Liver (tissue), 9 donors: ENCODE measurements around the gene CXCR4. TPM values are rescaled to one million over a fixed set of nuclear protein-coding genes. Genes with fewer than 3 reads are reported as not detected.

ENCODE experiments used
- DNase-seq: peaks from one replicate; pipeline ENCODE4 v3.0.0-alpha.2; 2017; ENCODE audit warnings: low spot score
- H3K27ac ChIP-seq, 2 donors: one replicate each; pipeline ENCODE4 v1.7.0; 2013; ENCODE audit warnings: inconsistent platforms in 2 of 2, low read length in 2 of 2, control low read depth in 1 of 2, low read depth in 1 of 2, mild to moderate bottlenecking in 1 of 2
- H3K27me3 ChIP-seq, 4 donors: one replicate each; pipeline versions ENCODE4 v1.6.1 to v1.7.0; 2013; ENCODE audit warnings: low read length in 3 of 4, inconsistent platforms in 1 of 4, mild to moderate bottlenecking in 1 of 4, moderate library complexity in 1 of 4; ENCODE audit not compliant: control insufficient read depth in 4 of 4, insufficient read depth in 4 of 4
- H3K36me3 ChIP-seq, 4 donors: one replicate each; pipeline versions ENCODE4 v1.6.1 to v1.7.0; 2013; ENCODE audit warnings: low read length in 3 of 4, mild to moderate bottlenecking in 3 of 4, low read depth in 1 of 4, moderate library complexity in 1 of 4; ENCODE audit not compliant: control insufficient read depth in 4 of 4, insufficient read depth in 3 of 4
- H3K4me1 ChIP-seq, 4 donors: one replicate each; pipeline versions ENCODE4 v1.6.1 to v1.7.0; 2013; ENCODE audit warnings: low read length in 3 of 4, mild to moderate bottlenecking in 3 of 4, moderate library complexity in 1 of 4; ENCODE audit not compliant: control insufficient read depth in 4 of 4, insufficient read depth in 4 of 4
- H3K4me3 ChIP-seq, 3 donors: one replicate each; pipeline versions ENCODE4 v1.6.1 to v1.7.0; 2013; ENCODE audit warnings: low read length in 3 of 3, control low read depth in 1 of 3, low read depth in 1 of 3, mild to moderate bottlenecking in 1 of 3
- H3K9ac ChIP-seq, 2 donors: one replicate each; pipeline ENCODE4 v1.7.0; 2013; ENCODE audit warnings: low read length in 2 of 2, mild to moderate bottlenecking in 2 of 2, moderate library complexity in 2 of 2, control low read depth in 1 of 2, low read depth in 1 of 2
- H3K9me3 ChIP-seq, 4 donors: one replicate each; pipeline versions ENCODE4 v1.6.1 to v1.7.0; 2013; ENCODE audit warnings: low read length in 3 of 4; ENCODE audit not compliant: control insufficient read depth in 4 of 4
- FOXA1 ChIP-seq: IDR thresholded peaks from 2 replicates; pipeline ENCODE4 v1.6.1; 2016; ENCODE audit warnings: antibody characterized with exemption
- FOXA2 ChIP-seq: IDR thresholded peaks from 2 replicates; pipeline ENCODE4 v1.6.1; 2016; ENCODE audit warnings: antibody characterized with exemption
- GABPA ChIP-seq, 2 donors: IDR thresholded peaks in 1 of 2; conservative IDR thresholded peaks in 1 of 2; 2 replicates each; pipeline ENCODE4 v1.6.1; 2016; ENCODE audit warnings: antibody characterized with exemption in 2 of 2, mild to moderate bottlenecking in 1 of 2, moderate library complexity in 1 of 2
- HNF4A ChIP-seq, 2 donors: conservative IDR thresholded peaks; 2 replicates each; pipeline ENCODE4 v1.6.1; 2016; ENCODE audit warnings: antibody characterized with exemption in 2 of 2, mild to moderate bottlenecking in 2 of 2
- HNF4G ChIP-seq: IDR thresholded peaks from 2 replicates; pipeline ENCODE4 v1.6.1; 2016; ENCODE audit warnings: antibody characterized with exemption
- JUND ChIP-seq, 2 donors: IDR thresholded peaks; 2 replicates each; pipeline ENCODE4 v1.6.1; 2016; ENCODE audit warnings: antibody characterized with exemption in 2 of 2
- MAX ChIP-seq: IDR thresholded peaks from 2 replicates; pipeline ENCODE4 v1.6.1; 2016; ENCODE audit warnings: antibody characterized with exemption
- NR2F2 ChIP-seq: IDR thresholded peaks from 2 replicates; pipeline ENCODE4 v1.6.1; 2016; ENCODE audit warnings: antibody characterized with exemption
- RAD21 ChIP-seq, 2 donors: IDR thresholded peaks; 2 replicates each; pipeline ENCODE4 v1.6.1; 2016; ENCODE audit warnings: antibody characterized with exemption in 2 of 2, mild to moderate bottlenecking in 2 of 2
- REST ChIP-seq: IDR thresholded peaks from 2 replicates; pipeline ENCODE4 v1.6.1; 2016; ENCODE audit warnings: antibody characterized with exemption, mild to moderate bottlenecking
- RXRA ChIP-seq, 2 donors: IDR thresholded peaks; 2 replicates each; pipeline ENCODE4 v1.6.1; 2017 to 2018; ENCODE audit warnings: antibody characterized with exemption in 2 of 2, mild to moderate bottlenecking in 1 of 2
- SP1 ChIP-seq: IDR thresholded peaks from 2 replicates; pipeline ENCODE4 v1.6.1; 2018; ENCODE audit warnings: antibody characterized with exemption, mild to moderate bottlenecking
- TAF1 ChIP-seq: conservative IDR thresholded peaks from 2 replicates; pipeline ENCODE4 v1.6.1; 2016; ENCODE audit warnings: antibody characterized with exemption, mild to moderate bottlenecking
- ZBTB33 ChIP-seq: IDR thresholded peaks from 2 replicates; pipeline ENCODE4 v1.6.1; 2016; ENCODE audit warnings: antibody characterized with exemption
- WGBS: extraction: QIAGEN DNeasy Blood & Tissue Kit; methylation state at CpG from one replicate; pipeline ENCODE4 v1.1.7; 2013; 5-methylcytosine and 5-hydroxymethylcytosine counted together
- polyA plus RNA-seq, 2 donors: library from polyadenylated mRNA; stranded (reverse) in 1 of 2; unstranded in 1 of 2; fragments of 200-250 nt in 1 of 2; fragments of >200 nt in 1 of 2; fragmentation: Nextera tagmentation in 1 of 2; extraction: Ambion mirVana in 1 of 2; gene quantifications; one replicate each; pipeline versions ENCODE4 v1.2.1 to v1.2.3, GENCODE V29; 2013 to 2015
- total RNA-seq, 2 donors: library from RNA; depleted of rRNA; stranded (reverse); fragments of >200 nt; gene quantifications; one replicate each; pipeline ENCODE4 v1.2.3, GENCODE V29; 2014
- donor health status: healthy.
- donor health status: healthy.
- donor health status: healthy.
- donor health status: healthy.
- donor health status: healthy.

CXCR4 gene
- total and polyA plus RNA-seq, 4 donors, result 5.0 to 9.0 (median 6.1) TPM

- no peak for TF ChIP-seq RAD21 (IDR thresholded peaks at IDR 0.05)
- no peak for TF ChIP-seq MAX
- TF ChIP-seq GABPA (IDR thresholded peaks at IDR 0.05 in 1 of 2, conservative IDR thresholded peaks at IDR 0.05 in 1 of 2), result no peak
- no peak for TF ChIP-seq TAF1
- TF ChIP-seq REST, result no peak
- TF ChIP-seq NR2F2, result no peak
- 89% methylated on average over 3 of the region's 3 CpGs for WGBS
- no peak for DNase-seq
- H3K9ac ChIP-seq, result no peak overlapping the region
- no peak overlapping the region for H3K4me3 ChIP-seq
- no peaks in the 10 kb centered on the region for H3K36me3 ChIP-seq
- H3K27me3 ChIP-seq, result no peaks in the 10 kb centered on the region
- no peaks in the 10 kb centered on the region for H3K4me1 ChIP-seq
- no peaks in the 10 kb centered on the region for H3K9me3 ChIP-seq
- H3K27ac ChIP-seq, result no peak overlapping the region
Measured at GRCh38 chr2:136069773-136070172, 48.2 kb downstream of the CXCR4 start.

GRCh38 chr2:136068581-136069227, 49.2 kb downstream of the CXCR4 start:
- DNase-seq, result no peak
- WGBS, result 72% methylated on average over 4 of the region's 4 CpGs
- TF ChIP-seq HNF4G (no peak), REST (no peak), TAF1 (no peak), RXRA (IDR thresholded peaks at IDR 0.05) (no peak), NR2F2 (no peak), SP1 (no peak), FOXA2 (no peak), GABPA (IDR thresholded peaks at IDR 0.05 in 1 of 2, conservative IDR thresholded peaks at IDR 0.05 in 1 of 2) (no peak), ZBTB33 (no peak), JUND (IDR thresholded peaks at IDR 0.05) (no peak), FOXA1 (no peak), HNF4A (conservative IDR thresholded peaks at IDR 0.05) (no peak)
- Histone ChIP-seq H3K4me3 (no peak overlapping the region), H3K9ac (no peak overlapping the region), H3K4me1 (no peaks in the 10 kb centered on the region), H3K36me3 (no peaks in the 10 kb centered on the region), H3K27ac (no peak overlapping the region), H3K27me3 (no peaks in the 10 kb centered on the region), H3K9me3 (no peaks in the 10 kb centered on the region)
